H9 (cell line): Measurements from ENCODE around the gene UBXN11. TPM values are rescaled to one million over a fixed set of nuclear protein-coding genes. Genes with fewer than 3 reads are reported as not detected.
A peak's percentile ranks its signal among the peaks of the same experiment; 100 is the strongest.

ENCODE experiments used
- DNase-seq: peaks from one replicate; pipeline ENCODE4 v3.0.0-alpha.2; 2017
- H2AFZ ChIP-seq: one replicate; pipeline ENCODE4 v1.6.1; 2013; ENCODE audit warnings: mild to moderate bottlenecking, low read length, control low read depth, moderate library complexity
- H2AK5ac ChIP-seq: 2 replicates; pipeline ENCODE4 v1.6.1; 2013; ENCODE audit warnings: low read length, control low read depth, mixed read lengths; ENCODE audit not compliant: insufficient read length
- H2BK120ac ChIP-seq: one replicate; pipeline ENCODE4 v1.6.1; 2013; ENCODE audit warnings: low read depth, mild to moderate bottlenecking, low read length, control low read depth, inconsistent platforms; ENCODE audit not compliant: poor library complexity, severe bottlenecking
- H2BK12ac ChIP-seq: 2 replicates; pipeline ENCODE4 v1.6.1; 2013; ENCODE audit warnings: low read length, control low read depth, mixed read lengths, low read depth; ENCODE audit not compliant: insufficient read length
- H2BK15ac ChIP-seq: 2 replicates; pipeline ENCODE4 v1.6.1; 2013; ENCODE audit warnings: low read depth, low read length, control low read depth
- H2BK20ac ChIP-seq: one replicate; pipeline ENCODE4 v1.6.1; 2013; ENCODE audit warnings: low read depth, mild to moderate bottlenecking, low read length, control low read depth, inconsistent platforms; ENCODE audit not compliant: poor library complexity, severe bottlenecking
- H2BK5ac ChIP-seq: 2 replicates; pipeline ENCODE4 v1.6.1; 2013; ENCODE audit warnings: low read length, control low read depth, mixed read lengths; ENCODE audit not compliant: insufficient read length
- H3K14ac ChIP-seq: 2 replicates; pipeline ENCODE4 v1.6.1; 2013; ENCODE audit warnings: low read length, control low read depth; ENCODE audit not compliant: insufficient read depth
- H3K18ac ChIP-seq: 2 replicates; pipeline ENCODE4 v1.6.1; 2013; ENCODE audit warnings: low read depth, mild to moderate bottlenecking, mixed read lengths, low read length, control low read depth; ENCODE audit not compliant: insufficient read length
- H3K23ac ChIP-seq: 2 replicates; pipeline ENCODE4 v1.6.1; 2013; ENCODE audit warnings: low read length, control low read depth, mixed read lengths, low read depth; ENCODE audit not compliant: insufficient read length
- H3K23me2 ChIP-seq: 2 replicates; pipeline ENCODE4 v1.6.1; 2013; ENCODE audit warnings: low read depth, mild to moderate bottlenecking, mixed read lengths, low read length, control low read depth; ENCODE audit not compliant: insufficient read length, poor library complexity, severe bottlenecking
- H3K27ac ChIP-seq: 2 replicates; pipeline ENCODE4 v1.5.1; 2013; ENCODE audit warnings: low read length, control low read depth, mixed read lengths, low read depth; ENCODE audit not compliant: insufficient read length
- H3K27me3 ChIP-seq: 2 replicates; pipeline ENCODE4 v1.6.1; 2013; ENCODE audit warnings: low read length, control low read depth, inconsistent platforms; ENCODE audit not compliant: insufficient read depth
- H3K4ac ChIP-seq: 2 replicates; pipeline ENCODE4 v1.6.1; 2013; ENCODE audit warnings: low read depth, mild to moderate bottlenecking, control low read depth, inconsistent platforms, low read length, moderate library complexity
- H3K4me1 ChIP-seq: 2 replicates; pipeline ENCODE4 v1.6.1; 2013; ENCODE audit warnings: low read length, control low read depth, inconsistent platforms; ENCODE audit not compliant: insufficient read depth
- H3K4me2 ChIP-seq: 2 replicates; pipeline ENCODE4 v1.6.1; 2013; ENCODE audit warnings: low read length, control low read depth, mixed read lengths; ENCODE audit not compliant: insufficient read length, insufficient read depth
- H3K56ac ChIP-seq: 2 replicates; pipeline ENCODE4 v1.6.1; 2013; ENCODE audit warnings: low read depth, mild to moderate bottlenecking, mixed read lengths, low read length, control low read depth; ENCODE audit not compliant: insufficient read length
- H3K79me1 ChIP-seq: 2 replicates; pipeline ENCODE4 v1.6.1; 2013; ENCODE audit warnings: low read depth, mild to moderate bottlenecking, moderate library complexity, low read length, control low read depth, inconsistent platforms; ENCODE audit not compliant: insufficient read depth, poor library complexity, severe bottlenecking
- H3K79me2 ChIP-seq: 2 replicates; pipeline ENCODE4 v1.6.1; 2013; ENCODE audit warnings: low read length, control low read depth, inconsistent platforms; ENCODE audit not compliant: insufficient read depth
- H3K9ac ChIP-seq: 2 replicates; pipeline ENCODE4 v1.6.1; 2013; ENCODE audit warnings: low read length, control low read depth, mixed read lengths; ENCODE audit not compliant: insufficient read length; ENCODE audit errors: extremely low read depth
- H3K9me3 ChIP-seq: one replicate; pipeline ENCODE4 v1.6.1; 2013; ENCODE audit warnings: low read depth, low read length, inconsistent platforms; ENCODE audit not compliant: control insufficient read depth
- H3T11ph ChIP-seq: one replicate; pipeline ENCODE4 v1.6.1; 2013; ENCODE audit warnings: mild to moderate bottlenecking, low read length, control low read depth, inconsistent platforms
- H4K20me1 ChIP-seq: one replicate; pipeline ENCODE4 v1.6.1; 2013; ENCODE audit not compliant: control insufficient read depth, insufficient read length, insufficient read depth
- H4K5ac ChIP-seq: 2 replicates; pipeline ENCODE4 v1.6.1; 2013; ENCODE audit warnings: low read depth, mild to moderate bottlenecking, mixed read lengths, low read length, control low read depth; ENCODE audit not compliant: insufficient read length
- H4K8ac ChIP-seq: replicated peaks from 2 replicates; pipeline ENCODE4 v1.6.1; 2013; ENCODE audit warnings: low read length, control low read depth, mixed read lengths, low read depth; ENCODE audit not compliant: insufficient read length
- H4K91ac ChIP-seq: 2 replicates; pipeline ENCODE4 v1.6.1; 2013; ENCODE audit warnings: low read depth, mild to moderate bottlenecking, moderate library complexity, mixed read lengths, low read length, control low read depth; ENCODE audit not compliant: insufficient read length
- H3K27ac Mint-ChIP-seq, 3 experiments: 2 replicates in 2 of 3; 3 replicates in 1 of 3; pipeline ENCODE4 v1.8.0; 2020 to 2021; ENCODE audit warnings: mixed read lengths in 3 of 3, mild to moderate bottlenecking in 1 of 3, moderate library complexity in 1 of 3
- H3K27me3 Mint-ChIP-seq: 2 replicates; pipeline ENCODE4 v1.8.0; 2021; ENCODE audit warnings: low read depth, mild to moderate bottlenecking, moderate library complexity, mixed read lengths
- H3K36me3 Mint-ChIP-seq, 3 experiments: 2 replicates in 2 of 3; 3 replicates in 1 of 3; pipeline ENCODE4 v1.8.0; 2020 to 2021; ENCODE audit warnings: low read depth in 3 of 3, mixed read lengths in 3 of 3; ENCODE audit not compliant: insufficient read depth in 1 of 3
- H3K4me1 Mint-ChIP-seq, 2 experiments: 2 replicates each; pipeline ENCODE4 v1.8.0; 2020; ENCODE audit warnings: mixed read lengths in 2 of 2
- H3K4me3 Mint-ChIP-seq, 2 experiments: 2 replicates in 1 of 2; 3 replicates in 1 of 2; pipeline ENCODE4 v1.8.0; 2020 to 2021; ENCODE audit warnings: mild to moderate bottlenecking in 2 of 2, mixed read lengths in 2 of 2, moderate library complexity in 1 of 2
- H3K9me3 Mint-ChIP-seq, 2 experiments: 2 replicates in 1 of 2; 3 replicates in 1 of 2; pipeline ENCODE4 v1.8.0; 2020; ENCODE audit warnings: mild to moderate bottlenecking in 2 of 2, mixed read lengths in 2 of 2, moderate library complexity in 1 of 2
- CTCF ChIP-seq: fragments of 200-600 bp; sonication (generic); conservative IDR thresholded peaks from 3 replicates; pipeline ENCODE4 v1.8.0; 2021; ENCODE audit warnings: antibody characterized with exemption, mild to moderate bottlenecking
- WGBS: extraction: QIAGEN DNeasy Blood & Tissue Kit; methylation state at CpG from one replicate; pipeline ENCODE4 v1.1.7; 2013; ENCODE audit warnings: missing lambda C conversion rate, low lambda C conversion rate, mixed read lengths; ENCODE audit not compliant: insufficient read length; ENCODE audit errors: extremely low coverage; 5-methylcytosine and 5-hydroxymethylcytosine counted together
- total RNA-seq: library from RNA; stranded (reverse); gene quantifications from 2 replicates; pipeline ENCODE4 v1.2.1, GENCODE V29; 2021

The UBXN11 gene
- total RNA-seq, 1 experiment from 2014 or later = 13.7 TPM

GRCh38 chr1:26278724-26279455 lies 27.5 kb downstream of the UBXN11 start:
- no peaks in the 10 kb centered on the region for H3K79me2 ChIP-seq
- H2BK20ac ChIP-seq = no peak overlapping the region
- H4K20me1 ChIP-seq = peaks cover 2% of the 10 kb centered on the region
- no peak for TF ChIP-seq CTCF
- Mint-ChIP-seq H3K4me1 (peaks cover 52 to 54% of the 10 kb centered on the region in 2 experiments), H3K9me3 (no peaks in the 10 kb centered on the region), H3K4me3 (peak overlapping the region; percentile 76 to 85), H3K36me3 (peaks cover 46 to 60% (median 57%) of the 10 kb centered on the region in 3 experiments), H3K27me3 (no peaks in the 10 kb centered on the region; the same call in 1 of the 2 replicates), H3K27ac (peak overlapping the region; percentile 89 to 93 (median 92); a peak in 5 of 7 replicates)
- no peak overlapping the region for H2BK12ac ChIP-seq
- no peak overlapping the region for H2AK5ac ChIP-seq
- no peak overlapping the region for H3K4ac ChIP-seq
- no peak for DNase-seq
- H2AFZ ChIP-seq = no peak overlapping the region
- no peaks in the 10 kb centered on the region for H3K9me3 ChIP-seq
- H3K23me2 ChIP-seq = peaks cover 13% of the 10 kb centered on the region
- H3K79me1 ChIP-seq = no peaks in the 10 kb centered on the region
- H3K56ac ChIP-seq = no peak overlapping the region
- peak overlapping the region; percentile 60 for H3K4me2 ChIP-seq
- no peak overlapping the region for H3K23ac ChIP-seq
- H2BK15ac ChIP-seq = no peak overlapping the region
- H3T11ph ChIP-seq = no peak overlapping the region
- H3K27me3 ChIP-seq = no peaks in the 10 kb centered on the region
- H3K14ac ChIP-seq = no peak overlapping the region
- H3K27ac ChIP-seq = no peak overlapping the region
- H2BK5ac ChIP-seq = no peak overlapping the region
- WGBS = no CpG with 5 or more reads among the region's 9 CpGs
- no peak overlapping the region for H4K91ac ChIP-seq
- H4K5ac ChIP-seq = no peak overlapping the region
- H3K9ac ChIP-seq = no peak overlapping the region
- H4K8ac ChIP-seq = no peak overlapping the region
- H2BK120ac ChIP-seq = no peak overlapping the region
- H3K18ac ChIP-seq = no peak overlapping the region
- H3K4me1 ChIP-seq = peaks cover 11% of the 10 kb centered on the region; the same call in 1 of the 2 replicates
